ENCODE measurements around the gene RPAP3.

Gene RPAP3

DNA sequence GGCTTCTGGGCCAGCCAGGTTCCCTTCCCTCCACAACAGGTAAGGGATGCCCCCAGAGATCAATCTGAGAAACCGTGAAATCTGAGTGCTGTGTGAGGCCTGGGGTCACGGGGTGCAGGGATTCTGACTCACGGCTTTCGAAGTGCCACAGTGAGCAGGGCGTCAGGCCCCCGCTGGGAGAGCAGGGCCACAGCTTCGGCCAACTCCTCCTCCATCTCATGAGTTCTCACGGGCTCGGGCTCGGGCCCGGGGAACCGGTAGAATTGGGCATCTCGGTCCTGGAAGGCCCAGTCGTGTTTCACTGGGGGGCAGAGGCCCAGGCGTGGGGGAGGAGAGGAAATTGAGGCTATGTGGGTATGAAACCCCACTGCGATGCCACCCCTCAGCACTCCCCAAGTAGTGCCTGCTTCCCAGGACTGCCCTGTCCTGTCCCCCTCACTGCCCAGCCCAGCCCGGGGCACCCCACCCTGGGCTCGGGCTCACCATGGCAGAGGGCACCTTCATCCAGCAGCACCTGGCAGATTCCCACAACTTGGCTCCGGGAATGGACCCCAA is 45.2 kb upstream of the RPAP3 start:
- no peak for TF ChIP-seq CTCF (conservative IDR thresholded peaks at IDR 0.05)
- peak overlapping the region; percentile 78; the same call in 1 of the 2 replicates for H3K27ac ChIP-seq

DNA sequence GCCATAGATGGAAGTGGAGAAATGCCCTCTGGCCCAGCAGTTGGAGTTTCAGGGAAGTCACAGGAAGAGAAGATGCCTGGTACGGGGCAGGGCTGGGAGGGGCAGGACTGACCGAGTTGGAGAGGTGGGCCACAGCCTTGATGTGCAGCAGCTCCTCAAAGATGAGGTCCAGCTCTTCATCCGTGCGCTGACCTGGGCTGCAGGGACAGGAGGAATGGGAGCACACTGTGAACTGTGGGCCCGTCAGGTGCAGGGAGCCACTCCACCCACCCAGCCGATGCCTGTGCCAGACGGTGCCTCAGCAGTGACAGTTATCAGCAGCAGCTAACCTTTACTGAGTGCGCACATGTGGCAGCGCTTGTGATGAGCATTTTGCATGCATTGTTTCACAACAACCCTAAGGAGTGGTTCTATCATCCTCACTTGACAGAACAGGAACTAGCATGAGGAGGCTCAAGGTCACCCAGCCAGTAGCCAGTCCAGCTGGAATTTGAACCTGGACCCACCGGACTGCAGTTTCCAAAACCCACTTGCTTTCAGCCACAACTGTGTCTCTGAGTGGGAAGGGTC is 44.5 kb upstream of the RPAP3 start:
- no peak overlapping the region; the same call in 1 of the 2 replicates for H3K27ac ChIP-seq
- TF ChIP-seq CTCF (conservative IDR thresholded peaks at IDR 0.05), result no peak

DNA sequence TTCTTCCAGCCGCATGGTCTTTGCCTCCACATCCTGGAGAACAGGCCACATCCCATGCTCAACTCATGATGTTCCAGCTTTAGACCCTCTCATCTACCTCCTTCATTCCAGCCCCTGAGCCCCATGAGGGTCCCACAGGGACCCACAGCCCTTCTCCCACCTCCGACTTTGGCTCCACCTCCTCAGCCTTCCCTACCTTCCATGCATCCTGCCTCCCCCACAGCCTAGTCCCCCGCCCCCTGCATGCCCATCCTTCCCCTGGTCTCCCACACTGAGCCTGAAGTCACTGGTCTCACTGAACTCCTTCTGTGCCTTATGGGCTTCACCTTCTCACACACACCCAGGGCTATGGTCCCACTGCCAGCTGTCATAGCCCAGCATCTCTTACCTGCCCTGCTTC is 43.1 kb upstream of the RPAP3 start:
- no peak for TF ChIP-seq CTCF (conservative IDR thresholded peaks at IDR 0.05)

DNA sequence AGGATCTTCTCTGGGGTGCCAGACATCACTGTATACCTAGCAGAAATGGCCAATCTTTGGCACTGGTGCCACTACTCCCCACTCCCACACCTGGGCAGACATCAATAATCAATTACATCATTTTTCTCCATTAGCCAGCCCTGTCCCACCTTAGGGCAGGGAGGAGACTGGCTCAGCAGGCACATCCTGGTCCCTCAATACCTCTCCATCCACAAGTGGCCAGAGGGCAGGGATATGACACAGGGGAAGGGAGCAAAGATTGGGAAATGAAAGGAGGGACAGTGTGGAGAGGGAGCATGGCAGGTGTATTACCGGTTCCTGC is 42.6 kb upstream of the RPAP3 start:
- TF ChIP-seq CTCF (conservative IDR thresholded peaks at IDR 0.05), result no peak
- no peak overlapping the region for H3K27ac ChIP-seq

More for the DNA sequence above, 43.1 kb upstream of the RPAP3 start:
- H3K27ac ChIP-seq, result no peak overlapping the region

GRCh38 chr12:47747596-47748506 is 42.0 kb upstream of the RPAP3 start:
- no peak for TF ChIP-seq CTCF (conservative IDR thresholded peaks at IDR 0.05)
- H3K27ac ChIP-seq, result no peak overlapping the region

- no peak for TF ChIP-seq CTCF (conservative IDR thresholded peaks at IDR 0.05)
- no peak overlapping the region for H3K27ac ChIP-seq
These were observed 41.3 kb upstream of the RPAP3 start for GRCh38 chr12:47747126-47747525.

GRCh38 chr12:47746523-47746922 is 40.7 kb upstream of the RPAP3 start:
- H3K27ac ChIP-seq, result no peak overlapping the region
- TF ChIP-seq CTCF (conservative IDR thresholded peaks at IDR 0.05), result no peak
